NCI-H69 (cell line): ENCODE measurements around the gene ZNF487.
"Not testable (repeated sequence)": the region's sequence is repeated elsewhere in the genome, so short reads cannot be mapped to it uniquely, and the experiment has no call there.

Source experiments
- DNase-seq: peaks from one replicate; lab custom pipeline; 2025; lab: John Stamatoyannopoulos, UW

Gene ZNF487

GRCh38 chr10:43437141-43437870 lies 395 bp downstream of the ZNF487 start:
- DNase-seq: no peak

GRCh38 chr10:43440463-43441134 lies 3.7 kb downstream of the ZNF487 start:
- no peak for DNase-seq

GRCh38 chr10:43444323-43444722 lies 7.4 kb downstream of the ZNF487 start:
- peak; percentile 17 for DNase-seq

- DNase-seq: no peak
Measured at GRCh38 chr10:43444897-43445466, 8.1 kb downstream of the ZNF487 start.

- not testable (repeated sequence) for DNase-seq
Measured at GRCh38 chr10:43446219-43447017, 9.5 kb downstream of the ZNF487 start.

- DNase-seq: no peak
Measured at GRCh38 chr10:43448742-43449141, 11.8 kb downstream of the ZNF487 start.

GRCh38 chr10:43452356-43452914 lies 15.5 kb downstream of the ZNF487 start:
- DNase-seq: no peak

- no peak for DNase-seq
Measured at GRCh38 chr10:43453266-43453831, 16.4 kb downstream of the ZNF487 start.

- peak; percentile 7 for DNase-seq
Measured at GRCh38 chr10:43454025-43454424, 17.1 kb downstream of the ZNF487 start.

GRCh38 chr10:43456561-43456960 lies 19.6 kb downstream of the ZNF487 start:
- DNase-seq: not testable (repeated sequence)

- DNase-seq: no peak
Measured at GRCh38 chr10:43458227-43458626, 21.3 kb downstream of the ZNF487 start.

- DNase-seq: peak; percentile 77
Measured at GRCh38 chr10:43461950-43462349, 25.0 kb downstream of the ZNF487 start.

GRCh38 chr10:43465086-43465735 lies 28.3 kb downstream of the ZNF487 start:
- not testable (repeated sequence) for DNase-seq

- DNase-seq: not testable (repeated sequence)
Measured at GRCh38 chr10:43465736-43466120, 28.8 kb downstream of the ZNF487 start.

GRCh38 chr10:43471146-43471545 lies 34.2 kb downstream of the ZNF487 start:
- DNase-seq: no peak

- DNase-seq: no peak
Measured at GRCh38 chr10:43471935-43472720, 35.2 kb downstream of the ZNF487 start.

- no peak for DNase-seq
Measured at GRCh38 chr10:43479275-43479674, 42.4 kb downstream of the ZNF487 start.

GRCh38 chr10:43482319-43483078 lies 45.6 kb downstream of the ZNF487 start:
- no peak for DNase-seq

GRCh38 chr10:43491855-43492254 lies 54.9 kb downstream of the ZNF487 start:
- no peak for DNase-seq

- no peak for DNase-seq
Measured at GRCh38 chr10:43502931-43503330, 66.0 kb downstream of the ZNF487 start.
